Kidney tubule cell (primary cell): Measurements from ENCODE around the gene TMEM43.

Experiments used
- DNase-seq: peaks from one replicate; pipeline ENCODE4 v3.0.0-alpha.2; 2018; ENCODE audit warnings: low spot score

The TMEM43 gene

DNA sequence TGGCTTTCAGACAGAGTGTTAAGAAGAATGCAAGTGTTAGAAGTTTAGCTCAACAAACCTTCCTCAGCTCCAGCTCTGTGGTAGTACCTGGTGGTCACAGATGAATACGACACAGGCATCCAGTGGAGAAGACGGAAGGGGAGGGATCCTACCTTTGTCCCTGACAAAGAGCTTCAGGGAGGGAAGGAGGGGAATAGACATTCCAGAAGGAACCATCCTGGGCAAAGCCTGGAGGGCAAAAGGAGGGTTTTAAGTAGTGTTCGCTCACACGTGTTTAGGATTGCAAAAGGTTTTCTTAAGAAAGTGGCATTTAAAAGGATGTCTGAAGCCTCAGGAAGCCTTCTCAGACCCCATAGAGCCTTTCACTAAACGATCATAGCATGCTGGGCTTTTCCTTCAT, 3.0 kb upstream of the TMEM43 start:
- DNase-seq = no peak

DNA sequence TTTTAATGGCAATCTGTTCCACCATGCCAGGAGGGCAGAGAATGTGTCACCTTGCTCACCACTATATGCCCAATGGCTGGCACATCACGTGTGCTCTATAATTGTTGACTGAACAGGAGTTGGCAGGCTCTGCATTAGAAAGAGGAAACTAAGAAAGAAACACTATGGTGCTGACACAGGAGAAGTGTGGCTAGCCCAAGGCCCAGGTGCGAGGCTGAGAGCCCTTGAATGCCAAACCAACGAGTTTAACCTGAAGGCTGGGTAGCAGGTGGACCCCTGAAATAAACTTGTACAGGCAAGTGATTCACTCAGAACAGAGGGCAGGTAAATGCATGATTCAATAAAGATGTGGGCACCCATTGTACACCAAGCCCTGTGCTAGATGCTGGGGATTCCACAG, 2.6 kb upstream of the TMEM43 start:
- DNase-seq = no peak

DNA sequence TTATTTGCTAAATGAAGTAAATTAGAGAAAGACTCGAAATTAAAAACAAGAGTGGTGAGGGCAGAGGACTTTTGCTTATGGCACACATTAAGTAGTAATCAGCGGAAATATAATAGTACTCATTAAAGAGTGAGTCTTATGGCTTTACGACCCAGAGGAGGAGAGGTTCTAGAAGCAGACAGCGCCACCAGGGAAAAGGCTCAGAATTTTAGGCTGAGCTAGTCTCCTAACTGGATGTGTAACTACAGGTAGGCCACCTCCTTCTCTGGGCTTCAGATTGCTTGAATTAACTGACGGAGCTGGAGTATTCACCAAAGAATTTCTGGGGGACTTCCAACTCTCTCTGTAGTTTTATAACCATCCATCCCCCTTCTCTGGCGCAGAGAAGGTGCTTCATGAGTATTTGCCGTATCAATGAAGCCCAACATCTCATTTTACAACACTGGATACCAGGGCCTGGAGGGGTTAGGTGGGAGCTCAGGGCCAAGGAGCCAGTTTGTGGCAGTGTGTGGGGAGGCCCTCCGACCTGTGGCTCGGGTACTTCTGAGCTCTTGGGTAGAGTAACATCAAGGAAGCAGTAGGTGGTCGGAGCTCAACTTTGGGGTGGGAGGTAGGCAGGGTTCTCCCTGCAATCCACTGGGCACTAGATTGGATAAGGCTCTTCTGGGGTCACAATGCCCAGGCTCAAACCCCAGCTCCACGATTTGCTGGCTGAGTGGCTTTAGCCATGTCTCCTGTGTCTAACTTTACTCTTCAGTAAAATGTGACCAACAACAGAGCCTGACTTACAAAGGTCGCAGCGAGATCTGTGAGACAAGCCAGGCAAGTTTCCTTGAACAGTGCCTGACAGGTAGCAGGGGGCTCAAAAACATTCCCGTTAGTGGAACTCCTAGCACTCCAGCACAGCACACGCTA, 1.3 kb upstream of the TMEM43 start:
- DNase-seq = no peak

DNA sequence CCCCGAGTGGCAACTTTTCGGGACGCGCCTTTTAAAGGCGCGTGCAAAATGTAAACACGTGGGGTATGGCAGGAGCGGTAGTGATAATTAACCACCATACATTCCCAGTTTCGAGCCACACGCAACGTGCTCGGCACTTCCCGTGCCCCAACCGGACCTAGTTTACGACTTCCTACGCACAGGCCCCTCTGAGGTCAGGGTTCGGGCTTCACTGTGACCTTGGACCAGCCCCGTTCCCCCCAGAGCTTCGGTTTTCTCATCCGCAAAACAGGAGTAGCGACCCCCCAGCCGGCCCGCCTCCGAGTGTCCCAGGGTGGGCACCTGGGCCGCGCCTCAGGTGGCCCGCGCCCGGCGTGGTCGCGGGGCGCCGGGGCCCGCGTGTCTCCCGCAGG, 633 bp upstream of the TMEM43 start:
- DNase-seq = peak; percentile 59

DNA sequence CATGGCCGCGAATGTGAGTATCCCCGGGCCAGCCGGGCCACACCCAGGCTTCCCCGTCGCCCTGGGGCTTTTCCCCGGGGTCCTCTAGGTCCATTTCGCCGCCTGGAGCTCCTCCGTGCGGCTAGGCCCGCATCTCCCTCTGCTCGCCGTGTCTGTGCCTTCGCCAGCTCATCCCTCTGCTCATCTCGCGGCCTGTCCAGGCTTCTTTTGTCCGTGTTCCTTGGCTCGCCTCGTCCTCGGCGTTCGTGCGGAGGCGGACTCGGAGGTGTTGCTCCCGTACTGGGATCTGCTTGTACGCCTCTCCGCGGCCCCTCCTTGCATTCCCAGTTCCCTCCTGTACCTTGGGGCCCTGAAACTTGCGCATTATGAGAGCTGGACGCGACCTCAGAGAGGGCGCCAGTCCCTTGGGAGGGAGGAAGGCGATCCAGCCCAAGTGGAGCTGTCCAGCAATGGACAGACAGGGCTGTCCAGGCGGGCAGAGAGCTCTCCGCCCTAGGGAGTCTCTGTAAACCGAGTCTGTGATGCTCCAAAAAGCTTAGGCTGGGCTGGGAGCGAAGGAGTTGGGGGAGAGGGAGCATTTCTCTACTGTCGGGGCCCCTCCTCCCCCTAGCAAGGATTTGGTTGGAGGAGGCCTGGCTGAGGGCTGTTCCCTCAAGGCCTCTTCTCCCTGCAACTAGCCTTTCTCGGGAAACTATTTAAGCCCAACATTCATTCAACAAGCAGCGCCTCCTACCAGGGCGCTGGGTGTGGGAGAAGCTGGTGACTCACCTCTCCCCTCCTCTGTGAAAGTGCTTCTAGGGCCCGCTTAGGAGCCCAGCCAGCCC, 553 bp downstream of the TMEM43 start:
- peak; percentile 94 for DNase-seq

DNA sequence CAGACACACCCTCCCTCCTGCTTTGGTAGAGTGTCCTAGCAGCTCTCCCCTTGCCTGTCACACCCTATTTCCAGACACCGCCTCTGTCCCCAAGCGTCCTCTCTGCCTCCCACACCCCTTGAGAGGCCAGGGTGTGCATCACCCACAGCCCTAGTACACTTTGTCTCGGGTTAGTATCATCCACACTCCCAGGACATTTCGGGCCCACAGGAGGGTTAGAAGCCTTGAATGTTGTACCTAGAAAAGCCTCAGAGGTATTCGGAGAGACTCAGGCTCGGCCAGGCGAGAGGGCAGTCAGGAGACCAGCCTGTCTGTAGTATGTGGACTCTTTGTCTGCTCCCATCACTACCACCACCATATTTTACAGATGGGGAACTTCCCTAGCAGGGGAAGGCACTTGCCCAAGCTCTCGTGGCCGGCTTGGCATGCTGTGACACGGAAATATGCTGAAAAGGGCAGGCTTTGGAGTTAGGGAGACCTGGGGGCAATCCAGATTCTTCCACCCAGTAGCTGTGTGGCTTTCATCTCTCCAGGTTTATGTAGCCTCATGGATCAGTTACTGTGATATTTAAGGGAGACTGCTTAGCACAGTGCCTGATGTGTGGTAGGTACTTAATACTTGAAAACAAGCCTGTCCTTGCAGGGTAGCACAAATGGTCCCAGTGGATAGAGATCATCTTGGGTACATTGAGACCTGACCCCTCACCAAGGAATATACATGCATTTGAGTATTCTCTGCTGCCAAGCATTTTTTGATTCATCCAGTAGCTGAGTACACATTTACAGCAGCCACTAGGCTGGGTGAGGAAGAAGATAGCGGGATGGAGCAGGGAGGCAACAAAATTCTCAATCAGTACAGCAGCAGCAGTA, 1.4 kb downstream of the TMEM43 start:
- no peak for DNase-seq

DNA sequence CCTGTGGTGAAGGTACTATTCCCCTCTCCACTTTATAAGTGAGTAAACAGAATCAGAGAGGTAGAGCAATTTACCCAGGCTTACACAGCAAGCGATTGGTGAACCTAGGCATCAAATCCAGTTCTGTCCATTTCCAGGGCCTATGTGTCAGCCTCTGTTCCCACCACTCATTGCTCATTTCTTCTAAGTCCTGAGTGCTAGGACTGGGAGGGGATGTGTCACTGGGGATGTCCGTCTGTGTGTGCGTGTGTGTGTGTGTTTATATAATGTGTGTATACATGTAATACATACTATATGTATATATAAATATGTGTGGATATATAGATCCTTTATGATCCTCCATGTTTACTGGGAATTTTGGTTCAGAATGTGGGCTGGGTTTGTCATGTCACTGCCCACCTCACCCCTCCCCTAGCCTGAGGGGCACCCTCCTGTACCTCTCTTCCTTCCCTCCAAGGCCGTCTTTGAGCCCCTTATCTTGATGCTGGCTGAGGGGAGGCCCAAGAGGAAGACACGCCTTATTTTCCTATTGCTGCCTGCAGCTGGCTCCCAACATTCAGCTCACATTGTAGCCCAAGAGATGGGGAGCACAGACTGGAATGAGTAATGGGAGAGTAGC, 2.1 kb downstream of the TMEM43 start:
- DNase-seq = no peak

DNA sequence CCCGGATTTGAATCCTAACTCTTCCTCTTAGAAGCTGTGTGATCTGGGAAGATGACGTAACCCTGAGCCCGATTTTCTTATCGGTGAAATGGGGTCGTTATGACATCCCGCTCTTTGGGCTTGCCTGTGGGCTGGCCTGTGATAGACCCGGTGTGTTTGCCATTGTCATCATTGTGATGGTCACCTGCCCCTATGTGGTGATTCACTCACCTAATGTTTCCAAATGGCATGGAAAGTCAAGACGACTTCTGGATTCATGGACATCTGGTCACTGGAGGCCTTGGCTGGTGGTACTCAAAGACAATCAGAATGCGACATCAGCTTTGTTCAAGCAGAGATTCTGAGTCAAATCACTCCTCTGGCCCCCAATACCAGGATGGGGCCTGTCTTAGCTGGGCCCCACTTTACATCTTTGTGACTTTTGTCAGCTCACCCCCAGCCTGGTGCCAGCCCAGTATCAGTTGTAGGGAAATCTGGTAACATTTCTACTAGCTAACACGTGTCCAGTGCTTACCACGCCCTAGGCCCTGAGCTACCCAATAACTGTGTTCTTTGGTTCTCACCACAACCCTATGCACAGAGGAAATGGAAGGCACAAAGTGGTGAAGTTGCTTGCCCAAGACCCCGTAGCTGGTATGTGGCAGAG, 2.8 kb downstream of the TMEM43 start:
- no peak for DNase-seq

DNA sequence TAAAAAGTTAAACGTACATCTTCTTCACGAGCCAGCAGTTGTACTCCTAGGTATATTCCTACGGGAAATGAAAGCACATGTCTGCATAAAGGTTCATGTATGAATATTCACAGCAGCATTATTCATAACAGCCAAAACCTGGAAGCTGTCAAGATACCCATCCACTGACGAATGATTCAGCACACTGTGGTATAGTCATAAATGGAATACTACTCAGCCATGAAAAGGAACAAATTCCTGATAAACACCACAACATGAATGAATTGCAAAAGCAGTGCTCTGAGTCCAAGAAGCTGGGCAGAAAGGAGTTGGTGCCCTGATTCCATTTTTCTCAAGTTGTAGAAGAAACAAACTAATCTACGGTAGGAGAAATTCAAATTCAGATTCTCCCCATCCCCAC, 3.9 kb downstream of the TMEM43 start:
- DNase-seq = no peak

DNA sequence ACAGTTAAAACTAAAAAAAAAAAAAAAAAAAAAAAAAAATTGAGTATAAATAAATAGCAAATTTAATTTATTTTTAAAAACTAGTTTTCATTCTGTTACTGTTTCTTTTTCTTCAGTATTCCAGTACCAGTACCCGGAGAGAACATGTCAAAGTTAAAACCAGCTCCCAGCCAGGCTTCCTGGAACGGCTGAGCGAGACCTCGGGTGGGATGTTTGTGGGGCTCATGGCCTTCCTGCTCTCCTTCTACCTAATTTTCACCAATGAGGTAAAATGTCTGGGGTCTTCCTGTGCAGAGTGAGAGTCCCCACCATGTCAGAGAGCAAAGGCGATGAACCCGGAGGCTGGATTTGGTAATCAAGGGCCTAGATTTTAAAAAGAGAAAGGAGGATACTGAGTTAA, 4.4 kb downstream of the TMEM43 start:
- no peak for DNase-seq

DNA sequence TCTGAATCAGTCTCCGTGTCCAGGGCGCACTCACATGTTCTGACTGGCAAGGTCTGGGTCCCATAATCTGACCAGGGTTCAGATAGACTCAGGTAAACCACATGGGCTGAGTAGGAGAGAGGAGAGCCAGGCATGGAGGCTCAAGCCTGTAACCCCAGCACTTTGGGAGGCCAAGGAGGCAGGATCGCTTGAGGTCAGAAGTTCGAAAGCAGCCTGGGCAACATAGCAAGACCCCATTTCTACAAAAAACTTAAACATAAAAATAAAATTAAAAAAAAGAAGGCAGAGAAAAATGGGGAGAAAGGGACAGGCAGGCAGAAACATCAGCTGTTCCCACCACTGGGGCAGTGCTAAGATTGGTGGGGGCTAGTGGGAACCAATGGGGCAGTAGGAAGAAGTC, 5.4 kb downstream of the TMEM43 start:
- no peak for DNase-seq

DNA sequence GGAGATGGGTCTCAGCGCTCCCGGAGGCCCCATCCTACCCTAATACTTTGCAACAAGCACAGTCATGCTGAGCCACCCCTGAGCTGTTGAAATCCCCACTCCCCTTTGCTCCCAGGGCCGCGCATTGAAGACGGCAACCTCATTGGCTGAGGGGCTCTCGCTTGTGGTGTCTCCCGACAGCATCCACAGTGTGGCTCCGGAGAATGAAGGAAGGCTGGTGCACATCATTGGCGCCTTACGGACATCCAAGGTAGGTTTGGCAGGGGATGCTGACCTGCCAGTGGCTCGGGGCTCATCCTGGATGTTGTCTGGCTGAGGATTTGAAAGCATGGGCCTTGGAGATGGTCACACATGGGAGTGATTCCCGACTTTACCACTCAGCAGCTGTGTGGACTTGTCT, 5.9 kb downstream of the TMEM43 start:
- no peak for DNase-seq

DNA sequence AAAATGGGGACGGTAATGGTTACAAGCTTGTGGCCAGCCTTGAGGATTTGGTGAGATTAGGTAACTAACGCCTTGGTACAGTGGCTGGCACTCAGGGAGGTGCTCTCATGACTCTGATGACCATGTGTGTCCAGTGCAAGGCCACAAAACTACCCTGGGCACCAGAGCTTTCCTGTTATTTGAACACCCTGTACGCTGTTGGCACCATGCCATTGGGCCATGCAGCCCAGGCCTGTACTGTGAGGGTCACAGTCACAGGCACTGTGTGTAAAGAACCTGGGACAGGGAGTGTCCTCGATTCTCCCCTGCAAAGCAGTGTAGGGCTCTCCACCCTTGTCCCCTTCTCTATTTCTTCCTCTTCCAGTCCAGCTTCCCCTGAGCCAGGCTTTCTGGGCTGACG, 6.3 kb downstream of the TMEM43 start:
- no peak for DNase-seq

DNA sequence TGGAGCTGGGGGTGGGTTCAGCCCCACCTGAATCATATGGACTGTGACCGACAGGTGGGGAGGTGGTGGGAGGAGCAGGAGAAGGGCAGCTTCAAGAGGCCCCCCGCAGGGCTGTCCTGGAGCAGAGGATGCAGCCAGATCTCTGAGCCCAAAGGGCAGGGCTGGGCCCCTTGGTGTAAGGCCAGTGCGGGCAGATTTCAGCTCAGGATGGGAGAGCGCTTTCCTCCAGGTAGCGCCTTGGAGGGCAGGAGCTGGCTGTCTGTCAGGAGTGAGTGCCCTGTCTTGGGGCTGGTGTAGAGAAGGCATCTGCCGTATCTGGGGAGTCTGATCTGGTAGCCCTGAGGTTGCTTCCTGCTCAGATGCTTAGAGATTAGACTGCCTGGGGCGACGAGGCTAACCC, 7.3 kb downstream of the TMEM43 start:
- DNase-seq = no peak

DNA sequence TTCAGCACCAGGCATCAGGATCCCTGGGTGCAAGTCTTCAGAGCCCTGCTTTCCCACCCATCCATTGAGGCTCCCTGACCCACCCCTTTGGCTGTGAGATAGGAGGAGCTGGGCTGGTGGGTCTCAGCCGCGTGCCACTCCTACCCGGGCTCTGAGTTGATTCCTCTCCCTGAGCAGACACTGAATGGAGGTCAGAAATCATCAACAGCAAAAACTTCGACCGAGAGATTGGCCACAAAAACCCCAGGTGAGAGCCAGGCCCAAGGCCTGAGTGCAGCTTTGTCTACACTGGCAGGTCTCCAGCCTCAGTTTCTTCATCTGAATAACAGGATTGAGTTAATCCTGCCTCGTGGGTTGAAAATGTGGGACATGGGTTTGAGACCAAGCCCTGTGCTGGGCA, 7.8 kb downstream of the TMEM43 start:
- DNase-seq = no peak

DNA sequence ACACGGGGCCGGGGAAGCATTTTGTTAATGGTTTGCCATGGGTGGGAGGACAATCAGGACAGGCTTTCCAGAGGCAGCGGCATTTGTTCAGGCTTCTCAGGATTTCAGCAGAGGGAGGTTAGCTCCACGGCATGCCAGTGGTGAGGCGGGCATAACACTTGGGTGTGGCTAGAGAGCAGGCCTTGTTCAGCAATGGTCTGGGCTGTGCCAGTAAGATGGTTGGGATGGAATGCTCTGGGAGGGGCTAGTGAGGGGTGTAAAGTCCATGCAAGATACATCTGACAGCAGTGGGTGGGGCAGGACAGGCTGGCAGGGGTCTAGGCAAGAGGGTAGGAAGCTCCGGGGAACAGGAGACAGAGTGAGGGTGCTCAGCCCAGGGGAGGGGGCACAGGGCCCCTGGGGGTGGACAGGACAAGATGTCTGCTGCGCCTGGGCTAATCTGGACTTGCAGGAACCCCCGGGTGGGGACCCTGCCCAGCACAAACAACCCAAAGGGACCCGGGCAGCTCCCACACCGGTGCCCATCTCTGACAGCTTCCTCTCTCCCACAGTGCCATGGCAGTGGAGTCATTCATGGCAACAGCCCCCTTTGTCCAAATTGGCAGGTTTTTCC, 8.4 kb downstream of the TMEM43 start:
- DNase-seq = no peak

DNA sequence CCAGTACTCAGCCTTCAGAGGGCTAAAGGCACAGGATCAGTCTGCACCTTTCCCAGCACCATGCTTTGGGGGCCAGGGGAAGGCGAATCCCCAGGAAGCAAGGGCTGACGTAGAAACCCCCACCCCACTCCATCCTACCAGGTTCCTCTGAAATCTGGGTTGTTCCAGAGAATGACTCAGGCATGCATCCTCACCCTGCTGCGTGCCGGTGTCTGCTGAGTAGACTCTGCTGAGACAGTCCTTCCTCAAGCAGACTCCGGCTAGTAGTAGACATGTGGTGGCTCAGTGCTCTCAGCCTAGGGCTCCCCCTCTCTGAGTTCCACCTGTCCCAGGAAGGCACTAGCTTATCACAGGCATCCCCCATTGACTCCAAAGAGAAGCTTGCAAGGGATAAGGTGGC, 9.0 kb downstream of the TMEM43 start:
- DNase-seq = peak; percentile 40

DNA sequence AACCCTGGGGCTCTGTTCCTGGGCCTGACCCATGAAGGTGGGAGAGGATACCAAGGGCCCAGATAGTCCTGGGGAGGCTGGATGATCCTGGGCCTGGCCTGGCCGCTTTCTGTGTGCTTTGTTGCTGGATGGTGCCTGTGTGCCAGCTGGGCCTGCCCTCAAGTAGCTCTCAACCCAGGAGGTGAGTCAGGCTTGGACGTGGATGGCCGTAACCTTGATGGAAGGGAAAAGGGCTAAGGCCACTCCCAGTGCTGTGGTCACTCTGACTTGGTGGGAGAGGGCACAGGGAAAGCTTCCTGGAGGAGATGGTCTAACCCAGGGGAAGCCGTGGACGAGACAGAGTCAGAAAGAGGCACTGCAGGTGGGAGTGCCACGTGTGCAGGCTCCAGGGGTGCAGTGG, 9.4 kb downstream of the TMEM43 start:
- no peak for DNase-seq

DNA sequence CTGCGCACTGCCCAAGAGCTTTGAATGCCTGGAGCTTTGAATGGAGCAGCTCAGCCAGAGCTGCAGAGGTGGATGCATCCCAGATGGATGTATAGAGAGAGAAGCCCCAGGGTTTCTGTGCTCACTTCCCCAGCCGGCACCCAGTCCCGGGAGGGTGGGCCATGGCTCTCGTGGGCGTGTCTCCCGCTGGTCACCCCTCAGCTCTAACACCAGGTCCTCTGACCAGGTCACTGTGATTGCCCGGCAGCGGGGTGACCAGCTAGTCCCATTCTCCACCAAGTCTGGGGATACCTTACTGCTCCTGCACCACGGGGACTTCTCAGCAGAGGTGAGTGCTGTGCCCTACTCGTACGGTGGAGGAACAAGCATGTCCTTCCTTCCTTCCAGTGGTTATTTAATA, 10.7 kb downstream of the TMEM43 start:
- DNase-seq = no peak

DNA sequence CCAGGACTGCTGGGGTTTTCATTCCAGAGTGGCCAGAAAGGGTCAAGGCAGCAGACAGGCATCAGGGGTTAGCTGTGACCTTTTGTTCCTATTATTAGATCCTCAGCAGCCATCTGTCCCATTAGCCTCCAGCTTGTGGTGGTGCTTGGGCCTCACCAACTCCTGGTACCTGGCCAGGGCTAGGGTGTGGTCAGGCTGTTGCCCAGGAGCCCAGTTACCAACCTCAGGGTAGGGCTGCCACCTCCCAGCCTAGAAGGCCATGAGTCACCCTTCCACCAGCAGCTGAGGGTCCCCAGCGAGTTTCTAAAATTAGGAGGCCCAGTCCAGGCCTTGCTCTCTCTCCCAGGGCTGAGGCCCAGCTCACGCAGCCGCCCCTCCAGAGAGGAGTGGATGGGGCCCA, 12.2 kb downstream of the TMEM43 start:
- peak; percentile 42 for DNase-seq

DNA sequence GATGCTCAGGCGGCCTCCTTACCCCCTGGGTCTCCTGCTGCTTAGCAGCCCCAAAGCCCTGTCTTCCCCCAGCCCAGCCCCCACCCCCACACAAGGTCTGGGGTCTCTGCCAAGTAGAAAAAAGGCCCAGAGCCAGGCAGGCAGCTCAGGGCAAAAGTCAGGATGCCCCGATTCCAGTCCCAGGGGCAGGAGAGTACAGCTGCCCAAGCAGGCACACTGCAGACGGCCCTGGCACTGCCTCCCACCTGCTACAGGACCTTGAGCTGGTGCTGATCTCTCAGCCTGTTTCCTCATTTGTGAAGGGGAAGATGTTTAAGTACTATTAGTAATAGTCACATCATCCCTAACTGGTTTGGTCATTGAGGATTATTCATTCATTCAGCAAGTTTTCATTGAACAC, 12.6 kb downstream of the TMEM43 start:
- DNase-seq = peak; percentile 80
